HG02870 (cell line): ENCODE results near the gene KCNK5.

Source experiments
- ATAC-seq: cut with Tn5 transposase; IDR thresholded peaks from one replicate; pipeline ENCODE4 v1.9.1; 2021; ENCODE audit warnings: mild to moderate bottlenecking, moderate library complexity; ENCODE audit not compliant: unreplicated experiment

KCNK5 gene

GRCh38 chr6:39228992-39229767 lies at the start of gene KCNK5:
KCNK5 (minus strand) TSS chr6:39229475; CDS start chr6:39229111, 364 bp downstream.
- ATAC-seq: peak; percentile 73

GRCh38 chr6:39276379-39276995 lies 47.2 kb upstream of the KCNK5 start:
- ATAC-seq: no peak

- ATAC-seq: no peak
Measured at GRCh38 chr6:39274903-39275302, 45.6 kb upstream of the KCNK5 start.

- no peak for ATAC-seq
Measured at GRCh38 chr6:39274471-39274870, 45.2 kb upstream of the KCNK5 start.

- ATAC-seq: no peak
Measured at GRCh38 chr6:39273406-39273821, 44.1 kb upstream of the KCNK5 start.

- no peak for ATAC-seq
Measured at GRCh38 chr6:39269961-39270360, 40.7 kb upstream of the KCNK5 start.

GRCh38 chr6:39268721-39269120 lies 39.4 kb upstream of the KCNK5 start:
- no peak for ATAC-seq

- ATAC-seq: no peak
Measured at GRCh38 chr6:39268171-39268570, 38.9 kb upstream of the KCNK5 start.

GRCh38 chr6:39266782-39267355 lies 37.6 kb upstream of the KCNK5 start:
- ATAC-seq: no peak

- ATAC-seq: no peak
Measured at GRCh38 chr6:39266375-39266774, 37.1 kb upstream of the KCNK5 start.

- ATAC-seq: no peak
Measured at GRCh38 chr6:39263303-39264037, 34.2 kb upstream of the KCNK5 start.

- ATAC-seq: no peak
Measured at GRCh38 chr6:39261751-39262150, 32.5 kb upstream of the KCNK5 start.

- no peak for ATAC-seq
Measured at GRCh38 chr6:39260953-39261352, 31.7 kb upstream of the KCNK5 start.

GRCh38 chr6:39260456-39260855 lies 31.2 kb upstream of the KCNK5 start:
- ATAC-seq: no peak

- no peak for ATAC-seq
Measured at GRCh38 chr6:39256294-39256940, 27.1 kb upstream of the KCNK5 start.

- no peak for ATAC-seq
Measured at GRCh38 chr6:39254999-39255535, 25.8 kb upstream of the KCNK5 start.

GRCh38 chr6:39251406-39251805 lies 22.1 kb upstream of the KCNK5 start:
- no peak for ATAC-seq

GRCh38 chr6:39250507-39250906 lies 21.2 kb upstream of the KCNK5 start:
- no peak for ATAC-seq

GRCh38 chr6:39249278-39249677 lies 20.0 kb upstream of the KCNK5 start:
- no peak for ATAC-seq

GRCh38 chr6:39247667-39248194 lies 18.5 kb upstream of the KCNK5 start:
- no peak for ATAC-seq
